OCI-LY3 (cell line): Measurements from ENCODE around the gene VTCN1.

Experiments
- EZH2phosphoT487 ChIP-seq: fragments of 200-600 bp; shearing (Covaris generic); IDR thresholded peaks from 2 replicates; pipeline ENCODE4 v1.6.1; 2018; ENCODE audit warnings: antibody characterized with exemption, mixed run types, low read depth
- TF ChIP-seq, protein P1 (sequence below): fragments of 200-600, 300-600 bp; sonication (generic); IDR thresholded peaks from 2 replicates; pipeline ENCODE4 v1.5.1; 2014; ENCODE audit warnings: antibody characterized with exemption, low read length, low read depth

DNA sequence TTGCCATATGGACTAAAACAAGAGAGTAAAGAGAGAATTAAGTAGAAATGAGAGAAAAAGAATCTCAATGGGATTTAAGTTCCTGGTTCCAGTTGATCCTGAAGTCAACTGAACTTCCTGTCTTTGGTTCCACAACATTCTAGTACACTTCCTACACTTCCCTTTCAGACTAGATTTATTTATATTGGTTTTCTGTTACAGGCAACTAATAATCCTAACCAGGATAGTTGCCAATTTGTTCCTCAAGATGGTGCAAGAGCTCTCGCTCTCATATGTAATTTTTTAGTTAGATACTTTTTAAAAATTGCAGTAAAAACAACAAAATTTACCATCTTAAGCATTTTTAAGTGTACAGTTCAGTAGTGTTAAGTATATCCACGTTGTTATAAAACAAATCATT is 60.4 kb downstream of the VTCN1 start:
- TF ChIP-seq, protein P1, sequence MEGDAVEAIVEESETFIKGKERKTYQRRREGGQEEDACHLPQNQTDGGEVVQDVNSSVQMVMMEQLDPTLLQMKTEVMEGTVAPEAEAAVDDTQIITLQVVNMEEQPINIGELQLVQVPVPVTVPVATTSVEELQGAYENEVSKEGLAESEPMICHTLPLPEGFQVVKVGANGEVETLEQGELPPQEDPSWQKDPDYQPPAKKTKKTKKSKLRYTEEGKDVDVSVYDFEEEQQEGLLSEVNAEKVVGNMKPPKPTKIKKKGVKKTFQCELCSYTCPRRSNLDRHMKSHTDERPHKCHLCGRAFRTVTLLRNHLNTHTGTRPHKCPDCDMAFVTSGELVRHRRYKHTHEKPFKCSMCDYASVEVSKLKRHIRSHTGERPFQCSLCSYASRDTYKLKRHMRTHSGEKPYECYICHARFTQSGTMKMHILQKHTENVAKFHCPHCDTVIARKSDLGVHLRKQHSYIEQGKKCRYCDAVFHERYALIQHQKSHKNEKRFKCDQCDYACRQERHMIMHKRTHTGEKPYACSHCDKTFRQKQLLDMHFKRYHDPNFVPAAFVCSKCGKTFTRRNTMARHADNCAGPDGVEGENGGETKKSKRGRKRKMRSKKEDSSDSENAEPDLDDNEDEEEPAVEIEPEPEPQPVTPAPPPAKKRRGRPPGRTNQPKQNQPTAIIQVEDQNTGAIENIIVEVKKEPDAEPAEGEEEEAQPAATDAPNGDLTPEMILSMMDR: peak; percentile 9; the same call in 1 of the 2 replicates
- no peak for TF ChIP-seq EZH2phosphoT487
